Liver (tissue), 3 donors: ENCODE data around the gene ACP5.

Experiments
- GABPA ChIP-seq, 2 donors: IDR thresholded peaks in 1 of 2; conservative IDR thresholded peaks in 1 of 2; 2 replicates each; pipeline ENCODE4 v1.6.1; 2016; ENCODE audit warnings: antibody characterized with exemption in 2 of 2, mild to moderate bottlenecking in 1 of 2, moderate library complexity in 1 of 2
- HNF4G ChIP-seq: IDR thresholded peaks from 2 replicates; pipeline ENCODE4 v1.6.1; 2016; ENCODE audit warnings: antibody characterized with exemption
- JUND ChIP-seq, 2 donors: IDR thresholded peaks; 2 replicates each; pipeline ENCODE4 v1.6.1; 2016; ENCODE audit warnings: antibody characterized with exemption in 2 of 2
- MAX ChIP-seq: IDR thresholded peaks from 2 replicates; pipeline ENCODE4 v1.6.1; 2016; ENCODE audit warnings: antibody characterized with exemption
- NR2F2 ChIP-seq: IDR thresholded peaks from 2 replicates; pipeline ENCODE4 v1.6.1; 2016; ENCODE audit warnings: antibody characterized with exemption
- RAD21 ChIP-seq, 2 donors: IDR thresholded peaks; 2 replicates each; pipeline ENCODE4 v1.6.1; 2016; ENCODE audit warnings: antibody characterized with exemption in 2 of 2, mild to moderate bottlenecking in 2 of 2
- REST ChIP-seq: IDR thresholded peaks from 2 replicates; pipeline ENCODE4 v1.6.1; 2016; ENCODE audit warnings: antibody characterized with exemption, mild to moderate bottlenecking
- SP1 ChIP-seq: IDR thresholded peaks from 2 replicates; pipeline ENCODE4 v1.6.1; 2018; ENCODE audit warnings: antibody characterized with exemption, mild to moderate bottlenecking
- TAF1 ChIP-seq: conservative IDR thresholded peaks from 2 replicates; pipeline ENCODE4 v1.6.1; 2016; ENCODE audit warnings: antibody characterized with exemption, mild to moderate bottlenecking
- YY1 ChIP-seq: IDR thresholded peaks from 2 replicates; pipeline ENCODE4 v1.6.1; 2016; ENCODE audit warnings: antibody characterized with exemption, mild to moderate bottlenecking
- ZBTB33 ChIP-seq: IDR thresholded peaks from 2 replicates; pipeline ENCODE4 v1.6.1; 2016; ENCODE audit warnings: antibody characterized with exemption
- TF ChIP-seq, protein P1 (sequence below): fragments of 150-350 bp; IDR thresholded peaks from 2 replicates; pipeline ENCODE4 v1.5.1; 2017; ENCODE audit warnings: improper control_type of control experiment, low read depth, low read length; ENCODE audit not compliant: missing input control
- TF ChIP-seq, protein P2 (sequence below): IDR thresholded peaks from 2 replicates; pipeline ENCODE4 v1.6.1; 2016; ENCODE audit warnings: antibody characterized with exemption
- donor health status: healthy.
- donor health status: healthy.

- TF ChIP-seq RAD21 (IDR thresholded peaks at IDR 0.05) (no peak), ZBTB33 (no peak), JUND (IDR thresholded peaks at IDR 0.05) (no peak), NR2F2 (no peak), MAX (no peak), REST (no peak), TAF1 (no peak), YY1 (no peak), HNF4G (no peak), GABPA (IDR thresholded peaks at IDR 0.05 in 1 of 2, conservative IDR thresholded peaks at IDR 0.05 in 1 of 2) (no peak), SP1 (no peak)
- TF ChIP-seq, protein P1, sequence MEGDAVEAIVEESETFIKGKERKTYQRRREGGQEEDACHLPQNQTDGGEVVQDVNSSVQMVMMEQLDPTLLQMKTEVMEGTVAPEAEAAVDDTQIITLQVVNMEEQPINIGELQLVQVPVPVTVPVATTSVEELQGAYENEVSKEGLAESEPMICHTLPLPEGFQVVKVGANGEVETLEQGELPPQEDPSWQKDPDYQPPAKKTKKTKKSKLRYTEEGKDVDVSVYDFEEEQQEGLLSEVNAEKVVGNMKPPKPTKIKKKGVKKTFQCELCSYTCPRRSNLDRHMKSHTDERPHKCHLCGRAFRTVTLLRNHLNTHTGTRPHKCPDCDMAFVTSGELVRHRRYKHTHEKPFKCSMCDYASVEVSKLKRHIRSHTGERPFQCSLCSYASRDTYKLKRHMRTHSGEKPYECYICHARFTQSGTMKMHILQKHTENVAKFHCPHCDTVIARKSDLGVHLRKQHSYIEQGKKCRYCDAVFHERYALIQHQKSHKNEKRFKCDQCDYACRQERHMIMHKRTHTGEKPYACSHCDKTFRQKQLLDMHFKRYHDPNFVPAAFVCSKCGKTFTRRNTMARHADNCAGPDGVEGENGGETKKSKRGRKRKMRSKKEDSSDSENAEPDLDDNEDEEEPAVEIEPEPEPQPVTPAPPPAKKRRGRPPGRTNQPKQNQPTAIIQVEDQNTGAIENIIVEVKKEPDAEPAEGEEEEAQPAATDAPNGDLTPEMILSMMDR, result no peak
- TF ChIP-seq, protein P2, sequence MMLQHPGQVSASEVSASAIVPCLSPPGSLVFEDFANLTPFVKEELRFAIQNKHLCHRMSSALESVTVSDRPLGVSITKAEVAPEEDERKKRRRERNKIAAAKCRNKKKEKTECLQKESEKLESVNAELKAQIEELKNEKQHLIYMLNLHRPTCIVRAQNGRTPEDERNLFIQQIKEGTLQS, result no peak
These were observed 24.6 kb downstream of the ACP5 start for GRCh38 chr19:11552666-11553372.
